ENCODE measurements around the gene MAN1C1. TPM values are rescaled to one million over a fixed set of nuclear protein-coding genes. Genes with fewer than 3 reads are reported as not detected.

MAN1C1 gene
- 3.0 and 3.5 TPM in 2 replicates for total RNA-seq (2012; rRNA removed)

DNA sequence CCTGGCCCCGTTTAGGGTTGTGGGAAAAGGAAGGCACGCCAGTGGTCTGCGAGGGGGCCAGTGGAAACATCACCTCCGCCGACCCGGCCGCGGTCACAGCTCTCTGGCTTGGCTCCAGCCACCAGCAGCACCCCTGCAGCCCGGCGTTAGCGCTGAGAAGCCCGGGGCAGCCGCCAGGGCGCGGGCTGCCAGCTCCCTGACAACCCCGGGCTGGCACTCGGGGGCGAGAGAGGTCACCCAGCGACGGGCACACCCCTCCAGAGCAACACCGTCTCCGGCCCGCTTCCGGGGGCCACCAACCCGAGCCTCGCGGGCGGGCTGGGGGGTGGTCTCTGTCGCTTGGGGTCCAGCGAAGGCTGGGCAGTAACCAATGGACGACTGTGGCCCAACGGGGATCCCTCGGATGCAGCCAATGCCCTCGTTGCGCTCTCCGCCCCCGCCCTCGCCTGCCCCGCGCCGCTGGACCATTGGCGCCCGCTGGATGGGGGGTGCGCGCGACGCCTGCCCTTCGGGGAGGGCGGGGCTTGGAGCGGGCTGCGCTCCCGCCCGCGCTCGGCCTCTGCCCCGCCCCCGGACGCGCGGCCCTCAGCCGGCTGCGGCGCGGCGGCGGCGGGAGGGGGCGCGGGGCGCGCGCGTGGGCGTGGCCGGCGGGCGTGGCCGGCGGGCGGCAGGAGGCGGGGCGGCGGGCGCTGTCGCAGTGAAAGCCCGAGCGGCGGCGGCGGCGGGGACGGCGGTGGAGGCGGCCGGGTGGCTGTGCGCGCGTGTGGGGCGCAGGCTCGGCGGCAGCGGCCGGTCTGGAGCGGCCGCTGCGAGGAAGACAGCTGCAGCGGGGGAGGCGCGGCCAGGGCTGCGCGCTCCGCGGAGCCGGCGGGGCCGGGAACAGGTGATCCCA is at the start of gene MAN1C1:
TSS of gene MAN1C1 (plus strand) at position 697 of the 892 bp plus-strand sequence. CDS start 1,007 bp downstream, outside the sequence.
- H3K9me3 ChIP-seq (replicated peaks; ENCODE audit: low read length), result no peaks in the 10 kb centered on the region
- H3K4me3 ChIP-seq (ENCODE audit: low read length), result peak within 1 kb of the TSS; percentile 69
- no peaks in the 10 kb centered on the region for H3K36me3 ChIP-seq (ENCODE audit: insufficient read depth, low read length)
- H3K27me3 ChIP-seq (ENCODE audit: control insufficient read depth, insufficient read depth, low read length), result peaks cover 73% of the 10 kb centered on the region
- H3K4me2 ChIP-seq (ENCODE audit: low read length), result peak within 1 kb of the TSS; percentile 92
- peaks cover 20% of the 10 kb centered on the region for H3K4me1 ChIP-seq (ENCODE audit: control insufficient read depth, insufficient read depth, low read length)
- H3K9ac ChIP-seq (ENCODE audit: low read depth, low read length), result no peak within 1 kb of the TSS

DNA sequence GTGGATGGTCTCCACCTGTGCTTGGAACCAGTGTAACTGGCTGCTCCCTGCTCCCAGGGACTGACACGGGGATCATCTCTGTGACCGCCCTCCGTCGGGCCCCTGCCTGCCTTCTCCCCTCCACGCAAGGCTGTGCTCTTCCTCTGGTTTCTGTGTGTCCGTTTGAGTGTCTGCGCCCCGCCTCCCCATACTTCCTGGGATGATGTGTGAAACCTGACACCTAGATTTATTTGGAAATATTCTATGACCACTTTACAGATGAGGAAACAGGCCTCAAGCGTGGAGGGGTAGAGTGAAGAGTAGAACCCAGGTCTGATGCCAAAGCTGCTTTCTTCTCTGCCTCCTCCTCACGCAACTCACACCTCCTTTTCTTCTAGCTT is 48.9 kb upstream of the MAN1C1 start:
- H3K4me3 ChIP-seq (ENCODE audit: low read length), result peak overlapping the region; percentile 48

DNA sequence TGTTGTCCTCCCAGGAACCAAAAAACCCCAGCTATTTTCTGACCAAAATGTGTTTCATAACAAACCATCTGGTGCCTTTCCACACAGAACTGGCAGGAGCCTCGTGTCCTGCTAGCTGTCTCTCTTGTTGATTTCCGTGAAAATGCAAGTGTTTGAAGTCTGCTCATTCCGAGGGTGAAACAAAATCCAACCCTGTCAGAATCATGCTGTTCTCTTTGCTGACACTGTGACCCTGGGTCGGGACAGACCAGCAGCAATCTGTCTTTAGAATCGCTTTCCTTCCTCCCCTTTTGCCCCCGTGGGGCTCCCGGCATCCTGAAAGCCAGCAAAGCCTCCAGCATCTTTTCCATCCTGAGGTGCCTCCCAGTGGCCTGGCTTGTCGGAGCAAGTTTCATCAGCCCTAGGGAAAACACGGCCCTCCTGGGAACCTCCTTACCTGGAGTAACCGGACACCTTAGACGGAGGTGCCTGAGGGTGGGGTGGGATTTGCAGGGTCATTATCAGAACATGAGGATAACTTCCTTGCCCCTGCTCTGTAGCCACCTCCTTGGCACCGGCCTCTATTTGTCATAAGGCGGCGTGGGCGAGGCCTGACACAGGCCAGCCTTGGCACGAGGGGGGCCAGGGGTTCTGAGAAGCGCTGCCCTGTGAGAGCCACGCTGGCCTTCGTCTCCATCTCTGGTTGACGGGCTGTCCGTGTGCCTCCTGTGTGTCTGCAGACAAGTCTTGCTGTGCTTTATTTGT is 48.3 kb upstream of the MAN1C1 start:
- H3K4me2 ChIP-seq (ENCODE audit: low read length), result peak overlapping the region; percentile 80
- peaks cover 11% of the 10 kb centered on the region for H3K36me3 ChIP-seq (ENCODE audit: insufficient read depth, low read length)
- H3K4me3 ChIP-seq (ENCODE audit: low read length), result peak overlapping the region; percentile 48
- H3K9me3 ChIP-seq (replicated peaks; ENCODE audit: low read length), result no peaks in the 10 kb centered on the region
- H3K4me1 ChIP-seq (ENCODE audit: control insufficient read depth, insufficient read depth, low read length), result peaks cover 49% of the 10 kb centered on the region
- H3K27me3 ChIP-seq (ENCODE audit: control insufficient read depth, insufficient read depth, low read length), result peaks cover 2% of the 10 kb centered on the region
- peak overlapping the region; percentile 75 for H3K9ac ChIP-seq (ENCODE audit: low read depth, low read length)

More for the DNA sequence above, 48.9 kb upstream of the MAN1C1 start:
- H3K27me3 ChIP-seq (ENCODE audit: control insufficient read depth, insufficient read depth, low read length), result no peaks in the 10 kb centered on the region
- peak overlapping the region; percentile 75 for H3K9ac ChIP-seq (ENCODE audit: low read depth, low read length)
- H3K4me2 ChIP-seq (ENCODE audit: low read length), result peak overlapping the region; percentile 80
- peaks cover 11% of the 10 kb centered on the region for H3K36me3 ChIP-seq (ENCODE audit: insufficient read depth, low read length)
- peaks cover 49% of the 10 kb centered on the region for H3K4me1 ChIP-seq (ENCODE audit: control insufficient read depth, insufficient read depth, low read length)
- H3K9me3 ChIP-seq (replicated peaks; ENCODE audit: low read length), result no peaks in the 10 kb centered on the region

DNA sequence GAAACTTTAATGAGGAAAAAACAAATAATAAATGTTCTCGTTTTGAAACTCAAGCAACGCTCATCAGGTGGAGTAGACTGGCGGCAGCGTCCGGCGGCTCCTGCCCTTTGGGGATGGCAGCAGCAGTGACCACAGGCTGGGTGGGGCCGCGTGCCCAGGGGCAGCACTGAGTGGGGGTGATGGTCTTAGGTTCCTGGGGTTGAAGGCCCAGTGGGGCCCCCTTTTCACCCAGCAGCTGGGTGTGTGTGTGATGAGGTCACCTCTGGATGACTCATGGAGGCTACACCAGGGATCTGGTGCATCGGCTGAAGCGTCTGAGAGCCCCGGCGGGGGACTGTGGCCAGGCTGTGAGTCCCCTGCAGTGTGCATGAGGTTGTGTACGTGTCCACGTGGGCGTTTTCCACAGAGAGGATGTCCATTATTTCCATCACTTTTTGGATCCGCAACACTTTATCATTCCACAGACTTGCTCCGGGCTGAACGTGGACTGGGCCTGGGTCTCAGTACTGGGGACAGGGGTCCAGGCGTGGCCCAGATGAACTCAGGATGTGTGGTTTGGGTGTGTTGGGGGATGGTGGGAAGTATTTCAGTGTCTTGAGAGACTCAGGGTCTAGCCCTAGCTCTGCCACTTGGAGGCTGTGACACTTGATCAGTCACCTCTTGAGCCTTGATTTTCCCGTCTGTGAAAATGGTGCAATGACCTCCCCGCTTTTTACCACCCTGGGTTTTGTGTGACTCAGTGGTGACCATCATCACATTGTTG is 47.6 kb upstream of the MAN1C1 start:
- Histone ChIP-seq H3K4me3 (ENCODE audit: low read length) (peak overlapping the region; percentile 48), H3K36me3 (ENCODE audit: insufficient read depth, low read length) (peaks cover 6% of the 10 kb centered on the region), H3K4me1 (ENCODE audit: control insufficient read depth, insufficient read depth, low read length) (peaks cover 49% of the 10 kb centered on the region), H3K9me3 (replicated peaks; ENCODE audit: low read length) (no peaks in the 10 kb centered on the region), H3K9ac (ENCODE audit: low read depth, low read length) (peak overlapping the region; percentile 75), H3K27me3 (ENCODE audit: control insufficient read depth, insufficient read depth, low read length) (peaks cover 5% of the 10 kb centered on the region), H3K4me2 (ENCODE audit: low read length) (peak overlapping the region; percentile 80)

DNA sequence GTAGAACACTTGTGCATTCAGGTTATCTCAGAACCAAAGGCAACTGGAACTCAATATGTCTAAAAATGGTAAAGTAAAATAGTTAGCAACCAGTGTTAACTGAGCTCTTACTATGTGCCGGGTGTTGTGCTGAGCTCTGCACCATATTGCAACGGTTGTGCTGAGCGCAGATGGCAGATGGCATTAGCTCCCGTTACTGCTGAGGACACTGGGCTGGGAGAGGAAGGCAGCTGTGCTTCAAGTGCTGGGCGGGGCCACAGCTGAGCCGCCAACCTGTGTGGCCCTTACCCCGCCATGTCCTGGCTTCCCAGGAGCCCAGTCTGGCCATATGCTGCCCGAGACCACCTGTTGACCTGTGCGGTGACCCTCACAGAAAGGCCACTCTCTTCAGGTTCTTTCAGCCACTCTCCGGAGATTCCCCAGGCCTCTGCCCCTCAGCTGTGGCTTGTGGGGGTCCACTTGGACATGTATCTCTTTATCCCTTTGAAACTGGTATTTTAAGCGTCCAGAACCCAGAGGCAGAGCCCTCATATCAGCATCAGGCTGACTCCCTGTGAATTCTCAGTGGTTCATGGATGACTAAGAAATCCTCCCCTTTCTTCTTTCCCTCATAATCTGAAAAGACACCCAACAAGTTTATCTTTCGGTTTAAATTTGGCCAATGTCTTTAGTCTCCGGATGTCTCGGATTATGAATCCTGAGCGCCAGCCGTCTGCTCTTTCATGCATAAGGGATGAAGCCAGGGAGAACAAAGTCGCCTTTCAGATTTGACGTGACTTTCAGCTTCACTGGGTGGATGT is 46.8 kb upstream of the MAN1C1 start:
- Histone ChIP-seq H3K9ac (ENCODE audit: low read depth, low read length) (peak overlapping the region; percentile 18), H3K36me3 (ENCODE audit: insufficient read depth, low read length) (peaks cover 4% of the 10 kb centered on the region), H3K4me1 (ENCODE audit: control insufficient read depth, insufficient read depth, low read length) (peaks cover 49% of the 10 kb centered on the region), H3K4me3 (ENCODE audit: low read length) (peak overlapping the region; percentile 48), H3K27me3 (ENCODE audit: control insufficient read depth, insufficient read depth, low read length) (peaks cover 5% of the 10 kb centered on the region), H3K4me2 (ENCODE audit: low read length) (peak overlapping the region; percentile 80), H3K9me3 (replicated peaks; ENCODE audit: low read length) (no peaks in the 10 kb centered on the region)

DNA sequence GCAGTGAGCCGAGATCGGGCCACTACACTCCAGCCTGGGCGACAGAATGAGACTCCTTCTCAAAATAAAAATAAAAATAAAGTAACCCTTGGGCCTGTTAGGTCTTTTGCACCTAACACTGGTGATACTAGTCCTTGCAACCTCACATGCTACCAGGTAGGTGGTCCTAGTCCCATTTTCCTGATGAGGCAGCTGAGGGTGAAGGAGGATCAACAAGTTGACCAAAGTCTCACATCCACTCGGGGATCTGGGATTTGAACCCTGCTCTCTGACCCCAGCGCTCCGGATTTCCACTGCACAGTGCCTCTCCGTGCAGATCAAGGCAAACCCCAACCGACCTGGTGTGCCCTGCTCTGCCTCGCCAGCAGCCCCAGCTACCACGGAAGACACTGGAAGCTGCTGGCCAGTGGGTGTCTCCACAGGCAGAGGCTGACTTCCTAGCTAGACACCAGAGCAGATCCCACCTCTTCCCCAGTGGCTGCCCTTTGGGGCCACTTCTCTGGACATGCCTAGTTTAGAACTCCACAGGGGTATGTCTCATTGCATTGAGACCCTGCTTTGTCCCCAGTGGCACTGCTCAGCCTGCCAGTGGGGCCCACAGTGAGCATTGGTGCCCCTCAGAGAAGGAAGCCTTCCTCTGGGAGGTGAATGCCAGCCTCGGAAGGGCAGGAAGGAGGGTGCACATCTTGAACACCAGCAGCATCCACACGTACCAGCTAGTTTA is 45.6 kb upstream of the MAN1C1 start:
- peaks cover 44% of the 10 kb centered on the region for H3K4me1 ChIP-seq (ENCODE audit: control insufficient read depth, insufficient read depth, low read length)
- no peaks in the 10 kb centered on the region for H3K36me3 ChIP-seq (ENCODE audit: insufficient read depth, low read length)
- H3K27me3 ChIP-seq (ENCODE audit: control insufficient read depth, insufficient read depth, low read length), result peaks cover 5% of the 10 kb centered on the region
- H3K4me2 ChIP-seq (ENCODE audit: low read length), result no peak overlapping the region
- no peak overlapping the region for H3K9ac ChIP-seq (ENCODE audit: low read depth, low read length)
- no peak overlapping the region for H3K4me3 ChIP-seq (ENCODE audit: low read length)
- no peaks in the 10 kb centered on the region for H3K9me3 ChIP-seq (replicated peaks; ENCODE audit: low read length)

DNA sequence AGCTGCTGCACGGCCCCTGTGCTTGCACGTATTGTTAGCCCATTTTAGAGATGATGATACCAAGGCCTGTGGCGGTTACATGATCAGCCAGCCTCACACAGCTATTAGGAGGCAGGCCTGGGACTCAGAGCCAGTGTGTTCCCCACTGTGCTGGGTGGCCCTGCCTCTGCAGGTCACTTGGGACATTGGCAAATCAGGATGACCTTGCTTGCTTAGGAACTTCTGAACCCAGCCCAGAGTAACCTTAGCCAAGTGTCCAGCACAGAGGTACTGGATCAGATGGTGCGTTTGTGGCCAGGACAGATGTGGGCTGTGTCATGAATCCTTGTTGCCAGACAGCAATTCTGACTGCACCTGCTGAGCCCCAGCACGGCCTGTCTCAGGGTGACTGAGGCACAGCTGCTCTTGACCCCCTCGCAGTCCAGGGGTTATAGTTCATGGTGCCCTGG is 45.0 kb upstream of the MAN1C1 start:
- H3K9me3 ChIP-seq (replicated peaks; ENCODE audit: low read length), result no peaks in the 10 kb centered on the region
- H3K4me1 ChIP-seq (ENCODE audit: control insufficient read depth, insufficient read depth, low read length), result peaks cover 38% of the 10 kb centered on the region

DNA sequence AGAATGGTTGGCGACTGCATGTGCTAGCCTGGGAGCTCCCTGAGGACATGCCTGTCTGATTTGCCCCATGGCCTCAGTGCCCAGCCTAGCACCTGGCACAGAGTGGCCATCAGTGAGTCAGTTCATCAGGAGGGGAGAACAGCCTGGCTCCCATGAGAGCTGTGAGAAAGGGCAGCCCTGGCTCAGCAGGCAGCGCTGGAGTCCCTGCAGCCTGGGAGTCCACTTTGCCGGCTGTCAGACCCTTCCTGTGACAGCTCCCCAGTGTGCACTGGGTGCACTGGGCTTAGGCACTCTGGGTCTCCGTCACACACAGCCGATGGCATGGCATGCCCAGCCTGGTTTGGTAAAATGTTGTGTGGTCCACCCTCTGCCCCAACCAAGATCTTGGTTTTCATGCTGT is 44.5 kb upstream of the MAN1C1 start:
- no peaks in the 10 kb centered on the region for H3K36me3 ChIP-seq (ENCODE audit: insufficient read depth, low read length)

More for the DNA sequence above, 45.0 kb upstream of the MAN1C1 start:
- Histone ChIP-seq H3K36me3 (ENCODE audit: insufficient read depth, low read length) (no peaks in the 10 kb centered on the region), H3K27me3 (ENCODE audit: control insufficient read depth, insufficient read depth, low read length) (peaks cover 5% of the 10 kb centered on the region), H3K4me2 (ENCODE audit: low read length) (no peak overlapping the region), H3K9ac (ENCODE audit: low read depth, low read length) (no peak overlapping the region), H3K4me3 (ENCODE audit: low read length) (no peak overlapping the region)

DNA sequence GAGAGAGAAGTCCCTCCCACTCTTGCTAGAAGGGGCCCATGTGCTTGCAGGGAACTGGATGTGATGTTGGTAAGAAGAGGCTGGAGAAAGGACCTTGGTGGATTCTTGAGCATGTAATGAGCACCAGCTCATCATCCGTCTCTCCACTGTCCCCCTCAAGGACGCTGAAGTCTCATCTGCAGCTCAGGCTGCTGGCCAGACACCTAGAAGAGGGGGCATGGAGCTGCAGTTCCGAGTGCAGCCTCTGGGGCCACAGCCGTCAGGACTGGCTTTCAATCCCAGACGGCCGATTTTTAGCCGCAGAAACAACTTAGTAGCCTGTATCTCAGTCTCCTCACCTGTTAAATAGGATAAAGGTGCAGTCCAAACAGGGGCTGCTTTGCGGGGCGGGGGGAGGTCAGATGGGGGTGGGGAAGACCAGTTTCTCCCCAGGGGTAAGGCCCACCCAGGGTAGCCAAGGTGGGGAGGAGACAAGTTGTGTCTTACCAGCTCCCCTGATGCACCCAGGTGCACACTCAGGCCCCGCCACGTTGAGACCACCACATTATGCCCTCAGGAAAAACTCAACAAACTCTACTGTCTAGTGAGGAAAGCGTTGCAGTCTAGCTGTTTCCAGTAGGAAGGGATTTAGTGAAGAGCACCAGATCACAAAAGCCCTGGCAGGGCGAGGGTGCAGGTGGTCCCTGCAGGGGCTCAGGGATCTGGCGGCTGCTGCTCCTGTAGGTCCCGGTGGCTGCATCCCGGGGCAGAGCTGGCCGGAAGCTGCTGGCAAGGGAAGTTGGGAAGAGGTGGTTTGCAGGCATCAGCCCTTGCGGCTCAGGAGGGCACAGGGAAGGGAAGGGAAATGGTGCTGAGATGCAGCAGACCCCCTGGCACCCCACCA is 43.6 kb upstream of the MAN1C1 start:
- Histone ChIP-seq H3K9ac (ENCODE audit: low read depth, low read length) (no peak overlapping the region), H3K4me2 (ENCODE audit: low read length) (no peak overlapping the region), H3K4me1 (ENCODE audit: control insufficient read depth, insufficient read depth, low read length) (peaks cover 24% of the 10 kb centered on the region), H3K27me3 (ENCODE audit: control insufficient read depth, insufficient read depth, low read length) (peaks cover 5% of the 10 kb centered on the region), H3K36me3 (ENCODE audit: insufficient read depth, low read length) (no peaks in the 10 kb centered on the region), H3K9me3 (replicated peaks; ENCODE audit: low read length) (no peaks in the 10 kb centered on the region), H3K4me3 (ENCODE audit: low read length) (no peak overlapping the region)

More for the DNA sequence above, 44.5 kb upstream of the MAN1C1 start:
- H3K4me1 ChIP-seq (ENCODE audit: control insufficient read depth, insufficient read depth, low read length), result peaks cover 32% of the 10 kb centered on the region
- no peaks in the 10 kb centered on the region for H3K9me3 ChIP-seq (replicated peaks; ENCODE audit: low read length)
- no peak overlapping the region for H3K4me3 ChIP-seq (ENCODE audit: low read length)
- no peak overlapping the region for H3K9ac ChIP-seq (ENCODE audit: low read depth, low read length)
- peaks cover 5% of the 10 kb centered on the region for H3K27me3 ChIP-seq (ENCODE audit: control insufficient read depth, insufficient read depth, low read length)
- H3K4me2 ChIP-seq (ENCODE audit: low read length), result no peak overlapping the region
